Frontal cortex (tissue), 1 donor: Measurements from ENCODE around the gene SLC52A3. TPM values are rescaled to one million over a fixed set of nuclear protein-coding genes. Genes with fewer than 3 reads are reported as not detected.

Experiments used
- total RNA-seq: library from RNA; depleted of rRNA; stranded (reverse); fragments of >200 nt; gene quantifications from one replicate; pipeline ENCODE4 v1.2.3, GENCODE V29; 2014

SLC52A3 gene
- total RNA-seq, 1 donor from 2014 or later, result under 0.01 TPM

Other genes starting within 250 kb of the SLC52A3 start
- 179 TPM for gene CSNK2A1, start 224.7 kb downstream of the SLC52A3 start, total RNA-seq
- gene TCF15, start 158.2 kb downstream of the SLC52A3 start, total RNA-seq, result under 0.01 TPM
- gene SRXN1, start 115.3 kb downstream of the SLC52A3 start, total RNA-seq, result 12.6 TPM
- 1.6 TPM for gene SCRT2, start 92.7 kb downstream of the SLC52A3 start, total RNA-seq
- 8.6 TPM for gene FAM110A, start 65.2 kb upstream of the SLC52A3 start, total RNA-seq
- not detected for gene ANGPT4, start 147.8 kb upstream of the SLC52A3 start, total RNA-seq
- gene RSPO4, start 233.8 kb upstream of the SLC52A3 start, total RNA-seq, result under 0.01 TPM